Astrocyte of the hippocampus (primary cell): ENCODE results near the gene HDAC4.
A peak's percentile ranks its signal among the peaks of the same experiment; 100 is the strongest.

ENCODE experiments used
- DNase-seq: peaks from one replicate; pipeline ENCODE4 v3.0.0; 2011; ENCODE audit warnings: low read depth, low spot score

The HDAC4 gene

GRCh38 chr2:239067196-239067865, 333.5 kb downstream of the HDAC4 start:
- DNase-seq = no peak

- DNase-seq = no peak
Measured at GRCh38 chr2:239066597-239066996, 334.2 kb downstream of the HDAC4 start.

GRCh38 chr2:239065962-239066361, 334.9 kb downstream of the HDAC4 start:
- no peak for DNase-seq

- DNase-seq = no peak
Measured at GRCh38 chr2:239065537-239065936, 335.3 kb downstream of the HDAC4 start.

- DNase-seq = no peak
Measured at GRCh38 chr2:239064891-239065290, 335.9 kb downstream of the HDAC4 start.

GRCh38 chr2:239064253-239064652, 336.6 kb downstream of the HDAC4 start:
- DNase-seq = no peak

GRCh38 chr2:239062743-239063142, 338.1 kb downstream of the HDAC4 start:
- no peak for DNase-seq

GRCh38 chr2:239061824-239062570, 338.8 kb downstream of the HDAC4 start:
- no peak for DNase-seq

GRCh38 chr2:239061121-239061666, 339.6 kb downstream of the HDAC4 start:
- no peak for DNase-seq

- DNase-seq = no peak
Measured at GRCh38 chr2:239060676-239061075, 340.1 kb downstream of the HDAC4 start.

GRCh38 chr2:239059854-239060253, 341.0 kb downstream of the HDAC4 start:
- no peak for DNase-seq

- DNase-seq = peak; percentile 18
Measured at GRCh38 chr2:239058766-239059165, 342.1 kb downstream of the HDAC4 start.

GRCh38 chr2:239057533-239057932, 343.3 kb downstream of the HDAC4 start:
- no peak for DNase-seq

- DNase-seq = no peak
Measured at GRCh38 chr2:239056611-239057010, 344.2 kb downstream of the HDAC4 start.

- DNase-seq = peak; percentile 27
Measured at GRCh38 chr2:239055756-239056493, 344.9 kb downstream of the HDAC4 start.

GRCh38 chr2:239054921-239055320, 345.9 kb downstream of the HDAC4 start:
- no peak for DNase-seq

- DNase-seq = no peak
Measured at GRCh38 chr2:239053801-239054503, 346.9 kb downstream of the HDAC4 start.

GRCh38 chr2:239052798-239053665, 347.8 kb downstream of the HDAC4 start:
- no peak for DNase-seq

GRCh38 chr2:239051891-239052445, 348.9 kb downstream of the HDAC4 start:
- DNase-seq = no peak

- no peak for DNase-seq
Measured at GRCh38 chr2:239050252-239050649, 350.6 kb downstream of the HDAC4 start.
